K562 (cell line): ENCODE data around the gene TMEM14C. TPM values are rescaled to one million over a fixed set of nuclear protein-coding genes. Genes with fewer than 3 reads are reported as not detected.

ENCODE experiments used
- ATF7 ChIP-seq: fragments of 450-650 bp; IDR thresholded peaks from 2 replicates; pipeline ENCODE4 v1.7.1; 2014; ENCODE audit warnings: mild to moderate bottlenecking, moderate library complexity
- CBFA2T3 ChIP-seq: fragments of 450-650 bp; IDR thresholded peaks from 2 replicates; pipeline ENCODE4 v1.6.1; 2017
- EP300 ChIP-seq: IDR thresholded peaks from 2 replicates; pipeline ENCODE4 v1.6.1; 2012; ENCODE audit warnings: low read length, improper control_type of control experiment
- FOXO4 ChIP-seq: fragments of 450-650 bp; formaldehyde crosslinking; IDR thresholded peaks from 2 replicates; pipeline ENCODE4 v1.4.0; 2020; ENCODE audit warnings: mild to moderate bottlenecking, moderate library complexity
- GTF2B ChIP-seq: IDR thresholded peaks from 2 replicates; pipeline ENCODE4 v1.6.1; 2011; ENCODE audit not compliant: insufficient read length; ENCODE audit errors: extremely low read depth
- L3MBTL2 ChIP-seq: fragments of 450-650 bp; IDR thresholded peaks from 2 replicates; pipeline ENCODE4 v1.6.1; 2016; ENCODE audit warnings: mild to moderate bottlenecking, moderate library complexity
- LARP7 ChIP-seq: fragments of 450-650 bp; IDR thresholded peaks from 2 replicates; pipeline ENCODE4 v1.6.1; 2016
- MAFG ChIP-seq: fragments of 450-650 bp; conservative IDR thresholded peaks from 2 replicates; pipeline ENCODE4 v1.6.1; 2016; ENCODE audit warnings: missing genetic modification characterization, missing compliant biosample characterization
- RB1 ChIP-seq: fragments of 450-650 bp; IDR thresholded peaks from 2 replicates; pipeline ENCODE4 v1.6.1; 2017; ENCODE audit warnings: low read depth, mild to moderate bottlenecking
- SAFB2 ChIP-seq: fragments of 200-400 bp; formaldehyde crosslinking; IDR thresholded peaks from 2 replicates; pipeline ENCODE4 v1.6.1; 2018; ENCODE audit warnings: borderline replicate concordance, low read length, low read depth, moderate library complexity; ENCODE audit not compliant: severe bottlenecking
- SAP30 ChIP-seq: fragments of 200-600 bp; sonication (generic); IDR thresholded peaks from 2 replicates; pipeline ENCODE4 v1.6.1; 2012; ENCODE audit warnings: borderline replicate concordance, low read depth, mild to moderate bottlenecking, moderate library complexity, low read length, control low read depth, inconsistent platforms; ENCODE audit not compliant: insufficient read depth, poor library complexity, severe bottlenecking
- SNIP1 ChIP-seq: fragments of 450-650 bp; IDR thresholded peaks from 2 replicates; pipeline ENCODE4 v1.7.1; 2017; ENCODE audit warnings: low read depth, mild to moderate bottlenecking
- TEAD4 ChIP-seq, 2 experiments: sonication (generic) in 1 of 2; formaldehyde crosslinking in 1 of 2; IDR thresholded peaks; 2 replicates each; pipeline versions ENCODE4 v1.6.1 to v1.8.0; 2012 to 2022; ENCODE audit warnings: borderline replicate concordance in 1 of 2, inconsistent platforms in 1 of 2, low read length in 1 of 2, mild to moderate bottlenecking in 1 of 2, missing genetic modification reagents in 1 of 2
- ZNF175 ChIP-seq: fragments of 200-800 bp; sonication (Bioruptor generic); IDR thresholded peaks from 2 replicates; pipeline ENCODE4 v1.6.1; 2016; ENCODE audit warnings: low read depth, mild to moderate bottlenecking, missing genetic modification characterization, missing compliant biosample characterization
- ZNF280B ChIP-seq: fragments of 250-450 bp; sonication (Bioruptor Pico); IDR thresholded peaks from 2 replicates; pipeline ENCODE4 v1.5.1; 2021; ENCODE audit warnings: mild to moderate bottlenecking
- ZNF518B ChIP-seq: fragments of 250-450 bp; sonication (Bioruptor Pico); IDR thresholded peaks from 2 replicates; pipeline ENCODE4 v1.5.0; 2021; ENCODE audit warnings: mild to moderate bottlenecking, moderate library complexity
- polyA plus RNA-seq, 8 experiments: library from polyadenylated mRNA; depleted of rRNA in 4 of 8; stranded (reverse) in 5 of 8; unstranded in 3 of 8; fragments of >200 nt; fragmentation: Nextera tagmentation in 2 of 8; fragmentation: Illumina TruSeq in 1 of 8; extraction: Ambion mirVana in 2 of 8; extraction: Trizol in 1 of 8; gene quantifications; 2 replicates each; pipeline versions ENCODE4 v1.2.1 to v1.2.3, GENCODE V29; 2011 to 2014; ENCODE audit warnings: inconsistent platforms in 1 of 8, missing spikeins in 1 of 8
- total RNA-seq, 7 experiments: library from RNA; depleted of rRNA in 6 of 7; stranded (reverse); fragments of >200 nt in 6 of 7; fragmentation: Illumina TruSeq in 2 of 7; extraction: Trizol in 2 of 7; gene quantifications; 2 replicates each; pipeline versions ENCODE4 v1.2.1 to v1.2.3, GENCODE V29; 2011 to 2021; ENCODE audit warnings: low replicate concordance in 1 of 7
- TF ChIP-seq, protein P1 (sequence below): fragments of 250-450 bp; sonication (Bioruptor Pico); IDR thresholded peaks from 2 replicates; pipeline ENCODE4 v1.9.0; 2021; ENCODE audit warnings: mild to moderate bottlenecking, inconsistent platforms

Gene TMEM14C
- total and polyA plus RNA-seq, 9 of the 15 experiments (the other 6 are each of a cell fraction or from before 2014, with no cell fraction given), result 151 to 496 (median 263) TPM

DNA sequence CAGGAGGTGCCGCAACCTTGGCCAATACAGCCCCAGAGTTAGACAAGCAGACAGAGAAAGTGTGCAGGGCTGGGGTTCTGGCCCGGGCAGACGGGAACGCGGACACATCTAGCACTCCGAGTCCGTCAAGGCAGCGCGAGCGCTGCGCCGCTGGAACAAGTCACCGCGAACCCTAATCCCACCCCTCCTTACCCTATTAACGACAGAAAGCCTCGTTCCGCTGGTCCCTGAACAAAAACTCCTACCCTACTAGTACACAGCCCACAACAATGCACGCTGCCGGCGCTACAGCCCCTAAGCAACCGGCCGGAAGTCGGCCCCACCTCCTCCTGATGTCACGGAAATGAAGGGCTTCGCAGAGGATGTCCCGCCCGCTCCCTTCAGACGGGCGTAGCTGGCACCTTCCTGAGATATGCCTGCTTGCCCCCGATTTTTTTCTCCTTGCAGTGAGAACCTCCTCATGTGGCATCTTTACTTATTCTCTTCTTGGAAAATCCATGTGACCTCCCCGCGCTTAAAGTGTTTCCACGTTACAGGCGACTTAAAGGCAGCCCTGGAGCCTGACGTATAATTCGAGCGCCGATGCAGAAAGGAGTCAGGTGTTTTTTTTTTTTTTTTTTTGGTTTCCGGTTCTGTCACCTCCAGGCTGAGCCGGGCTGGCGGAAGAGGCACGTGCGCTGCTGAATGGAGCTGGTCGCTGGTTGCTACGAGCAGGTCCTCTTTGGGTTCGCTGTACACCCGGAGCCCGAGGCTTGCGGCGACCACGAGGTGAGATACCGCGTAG, 28.4 kb upstream of the TMEM14C start, which contains the start of the genes C6orf52 and PAK1IP1 (continued):
- TF ChIP-seq SAP30 (peak; percentile 99), EP300 (no peak; the same call in none of the 2 replicates), ZNF175 (no peak; the same call in 1 of the 2 replicates), FOXO4 (CRISPR knock-in tag) (no peak), LARP7 (no peak), ZNF280B (CRISPR knock-in tag) (no peak), SAFB2 (no peak), L3MBTL2 (peak; percentile 94), MAFG (tag) (0 out of 2 replicates have a peak, but pooled peaks have one; percentile 13), CBFA2T3 (peak; percentile 14; the same call in 1 of the 2 replicates), RB1 (peak; percentile 75; the same call in 1 of the 2 replicates), TEAD4 (IDR thresholded peaks at IDR 0.05; ENCODE audit: low read length) (no peak; the same call in none of the 2 replicates), TEAD4 (CRISPR knock-in tag; IDR thresholded peaks at IDR 0.05; ENCODE audit: borderline replicate concordance) (no peak), ZNF518B (CRISPR knock-in tag) (no peak), SNIP1 (peak; percentile 54; the same call in 1 of the 2 replicates), ATF7 (peak; percentile 93), GTF2B (no peak)
- TF ChIP-seq, protein P1, sequence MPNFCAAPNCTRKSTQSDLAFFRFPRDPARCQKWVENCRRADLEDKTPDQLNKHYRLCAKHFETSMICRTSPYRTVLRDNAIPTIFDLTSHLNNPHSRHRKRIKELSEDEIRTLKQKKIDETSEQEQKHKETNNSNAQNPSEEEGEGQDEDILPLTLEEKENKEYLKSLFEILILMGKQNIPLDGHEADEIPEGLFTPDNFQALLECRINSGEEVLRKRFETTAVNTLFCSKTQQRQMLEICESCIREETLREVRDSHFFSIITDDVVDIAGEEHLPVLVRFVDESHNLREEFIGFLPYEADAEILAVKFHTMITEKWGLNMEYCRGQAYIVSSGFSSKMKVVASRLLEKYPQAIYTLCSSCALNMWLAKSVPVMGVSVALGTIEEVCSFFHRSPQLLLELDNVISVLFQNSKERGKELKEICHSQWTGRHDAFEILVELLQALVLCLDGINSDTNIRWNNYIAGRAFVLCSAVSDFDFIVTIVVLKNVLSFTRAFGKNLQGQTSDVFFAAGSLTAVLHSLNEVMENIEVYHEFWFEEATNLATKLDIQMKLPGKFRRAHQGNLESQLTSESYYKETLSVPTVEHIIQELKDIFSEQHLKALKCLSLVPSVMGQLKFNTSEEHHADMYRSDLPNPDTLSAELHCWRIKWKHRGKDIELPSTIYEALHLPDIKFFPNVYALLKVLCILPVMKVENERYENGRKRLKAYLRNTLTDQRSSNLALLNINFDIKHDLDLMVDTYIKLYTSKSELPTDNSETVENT (CRISPR knock-in tag), result peak; percentile 95
